Ovary (tissue), 3 donors: ENCODE results near the gene CPSF4.
"Not testable (repeated sequence)": the region's sequence is repeated elsewhere in the genome, so short reads cannot be mapped to it uniquely, and the experiment has no call there.

Source experiments
- CTCF ChIP-seq, 3 donors: fragments of 450-650 bp in 2 of 3; fragments of 200-600 bp in 1 of 3; IDR thresholded peaks; one replicate each; pipeline versions ENCODE4 v1.5.1 to v1.8.0; 2016 to 2022; ENCODE audit warnings: antibody characterized with exemption in 3 of 3, mild to moderate bottlenecking in 1 of 3
- EP300 ChIP-seq: sonication (generic); formaldehyde crosslinking; IDR thresholded peaks from one replicate; pipeline ENCODE4 v1.6.1; 2017; ENCODE audit warnings: antibody characterized with exemption
- POLR2A ChIP-seq: fragments of 450-650 bp; IDR thresholded peaks from one replicate; pipeline ENCODE4 v1.6.1; 2017; ENCODE audit warnings: antibody characterized with exemption, mild to moderate bottlenecking, moderate library complexity
- donor health status: DM: no; HTN: no; CAD: no.

GRCh38 chr7:99415513-99416127, 23.1 kb upstream of the CPSF4 start:
- TF ChIP-seq POLR2A, EP300: not testable (repeated sequence)
- TF ChIP-seq CTCF (IDR thresholded peaks at IDR 0.05): peak in 1 of 3 donors; percentile 36
